Right hindlimb (tissue), 1 donor: Measurements from ENCODE around the gene MPPED1.

Source experiments
- DNase-seq: peaks from one replicate; pipeline ENCODE4 v3.0.0-alpha.2; 2018

The MPPED1 gene

DNA sequence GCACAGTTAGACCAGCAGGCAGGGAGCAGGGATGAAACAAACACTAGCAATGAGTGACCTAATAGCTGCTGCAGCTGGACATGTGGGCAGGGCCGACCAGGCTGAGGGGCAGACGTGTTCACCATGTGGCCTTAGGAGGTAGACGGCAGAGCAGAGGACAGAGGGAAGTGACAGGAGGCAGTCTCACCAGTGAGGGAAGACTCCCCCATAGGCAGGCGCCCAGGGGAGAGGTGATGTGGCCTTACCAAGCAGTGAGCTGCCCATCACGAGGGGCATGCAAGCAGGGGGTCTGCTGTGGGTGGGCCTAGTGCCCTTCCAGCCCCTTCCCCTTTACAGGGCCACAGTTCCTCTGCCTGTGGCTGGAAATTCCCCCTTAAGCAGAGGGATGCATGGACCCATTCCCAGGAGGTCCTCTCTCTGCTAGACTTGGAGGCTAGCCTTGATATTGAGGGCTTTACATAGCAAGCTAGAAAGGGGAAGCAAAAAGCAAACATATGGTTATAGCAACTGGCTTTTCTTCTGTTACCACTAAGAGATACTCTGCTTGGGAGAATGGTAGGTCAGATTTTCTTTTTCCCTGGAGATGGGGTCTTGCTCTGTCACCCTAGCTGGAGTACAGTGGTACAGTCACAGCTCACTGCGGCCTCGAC is 67.6 kb downstream of the MPPED1 start:
- no peak for DNase-seq

DNA sequence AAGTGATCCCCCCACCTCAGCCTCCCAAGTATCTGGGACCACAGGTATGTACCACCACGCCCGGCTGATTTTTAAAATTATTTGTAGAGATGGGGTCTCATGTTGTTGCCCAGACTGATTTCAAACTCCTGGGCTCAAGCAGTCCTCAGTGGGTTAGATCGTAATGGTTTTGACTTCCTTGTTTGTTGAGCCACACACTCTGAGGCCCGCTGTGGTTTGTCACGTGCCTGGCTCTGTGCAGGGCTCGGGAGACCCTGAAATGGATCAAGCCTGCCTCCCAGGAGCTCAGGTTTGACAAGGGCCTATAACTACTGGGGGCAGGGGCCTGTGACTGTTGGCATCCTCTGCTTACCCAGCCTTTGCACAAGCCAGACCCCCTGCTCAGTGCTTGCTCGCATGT is 68.1 kb downstream of the MPPED1 start:
- DNase-seq, result no peak

DNA sequence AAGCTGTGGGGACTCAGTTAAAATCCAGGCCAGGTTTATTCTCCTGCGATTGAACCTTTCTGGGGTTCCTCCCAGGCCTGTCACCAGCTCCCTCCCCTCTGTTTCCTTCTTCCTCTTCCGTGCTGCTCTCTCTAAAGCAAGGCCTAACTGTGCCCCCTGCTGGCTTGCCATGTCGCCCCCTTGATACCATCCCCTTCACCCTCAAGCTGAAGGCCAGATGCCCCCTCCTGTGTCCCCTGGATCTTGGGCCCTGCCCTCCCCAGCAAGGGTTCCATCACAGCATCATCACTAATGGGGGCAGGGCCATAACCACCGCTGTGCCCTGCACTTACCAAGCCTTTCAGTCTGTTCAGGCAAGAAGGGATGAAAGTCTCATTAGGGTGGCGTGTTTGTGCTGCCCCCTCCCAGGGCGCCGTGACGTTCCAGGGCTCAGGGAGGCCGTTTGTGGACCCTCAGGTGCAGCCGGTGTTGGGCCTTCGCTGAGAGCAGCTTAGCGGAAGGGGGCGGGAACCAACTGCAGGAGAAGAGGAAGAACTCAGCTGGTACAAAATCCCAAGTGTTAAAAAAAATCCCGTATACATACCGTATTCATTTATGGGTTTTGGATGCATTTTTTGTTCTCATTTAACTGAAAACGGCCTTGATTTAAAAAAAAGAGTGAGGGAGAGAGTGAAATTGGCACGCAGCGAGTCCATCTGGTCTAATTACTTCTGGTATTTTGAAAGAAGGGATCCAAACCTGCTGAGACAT is 69.9 kb downstream of the MPPED1 start:
- no peak for DNase-seq

DNA sequence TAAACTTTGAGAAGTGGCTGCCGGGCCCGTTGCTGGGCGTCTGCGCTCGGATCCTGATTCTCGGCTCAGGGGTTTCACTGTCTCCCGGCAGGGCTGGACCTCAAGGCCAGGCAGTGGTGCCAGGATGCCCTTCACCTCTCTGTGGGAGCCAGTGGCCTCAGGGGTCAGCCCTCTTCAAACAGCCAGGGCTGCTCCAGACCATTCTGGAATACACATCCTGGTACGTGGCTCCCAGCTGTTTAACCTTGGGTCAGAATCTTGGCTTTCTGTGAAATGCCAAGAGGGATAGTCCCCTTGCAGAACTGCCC is 70.5 kb downstream of the MPPED1 start:
- no peak for DNase-seq

DNA sequence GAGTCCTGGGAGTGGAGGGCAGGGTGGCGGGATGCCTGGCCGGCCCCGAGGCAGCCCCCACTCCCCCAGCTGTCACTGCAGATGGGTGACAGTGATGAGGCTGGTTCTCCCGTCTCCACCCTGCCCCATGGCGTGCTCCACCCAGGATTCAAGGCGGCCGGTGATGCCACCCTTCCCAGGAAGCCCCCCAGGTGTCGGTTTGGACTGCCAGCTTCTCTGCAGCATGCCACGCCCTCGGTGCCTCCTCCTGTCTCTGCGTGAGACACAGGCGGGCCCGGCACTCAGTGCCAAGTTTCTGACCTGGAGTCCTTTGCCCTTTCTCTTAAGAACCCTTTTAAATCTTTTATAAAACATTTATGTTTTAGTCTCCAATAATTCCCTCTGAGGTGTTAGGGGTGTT is 71.5 kb downstream of the MPPED1 start:
- no peak for DNase-seq

DNA sequence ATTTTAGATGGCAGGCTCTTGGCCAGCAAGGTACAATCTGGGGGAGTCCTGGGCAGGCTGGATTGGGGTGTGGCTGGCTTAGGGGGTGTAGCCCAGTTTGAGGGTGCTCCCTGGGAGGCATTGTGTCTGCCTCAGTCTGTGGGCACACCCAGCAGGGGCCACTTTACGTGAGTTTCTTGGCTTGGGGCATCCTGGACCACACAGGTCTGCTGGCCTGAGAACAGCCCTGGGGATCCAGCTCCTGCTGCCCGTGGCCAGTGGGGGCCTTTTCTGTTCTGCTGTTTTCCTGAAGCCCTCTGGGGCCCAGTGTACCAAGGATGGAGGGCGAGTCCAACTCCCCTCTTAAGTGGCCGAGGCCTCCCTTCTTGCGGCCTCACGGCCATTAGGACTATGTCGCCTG is 71.9 kb downstream of the MPPED1 start:
- DNase-seq, result no peak

DNA sequence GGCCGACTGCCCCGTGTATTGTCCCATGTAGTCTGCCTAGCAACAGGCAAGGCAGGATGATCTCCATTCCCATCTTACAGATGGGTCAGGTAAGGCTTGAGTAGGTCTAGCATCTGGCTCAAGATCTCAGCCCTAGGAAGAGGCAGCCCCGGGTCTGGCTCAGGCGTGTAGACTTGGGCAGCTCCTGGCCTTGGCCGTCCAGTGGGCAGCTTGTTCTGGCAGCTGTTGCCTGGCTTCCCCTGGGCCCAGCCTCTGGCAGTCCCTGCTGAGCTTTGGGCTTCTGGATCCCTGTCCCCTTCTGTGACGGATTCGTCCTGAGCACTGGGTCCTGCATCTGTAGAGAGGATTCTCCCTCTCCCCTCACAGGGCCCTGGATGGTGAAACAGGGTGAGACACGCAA is 72.4 kb downstream of the MPPED1 start:
- DNase-seq, result no peak

DNA sequence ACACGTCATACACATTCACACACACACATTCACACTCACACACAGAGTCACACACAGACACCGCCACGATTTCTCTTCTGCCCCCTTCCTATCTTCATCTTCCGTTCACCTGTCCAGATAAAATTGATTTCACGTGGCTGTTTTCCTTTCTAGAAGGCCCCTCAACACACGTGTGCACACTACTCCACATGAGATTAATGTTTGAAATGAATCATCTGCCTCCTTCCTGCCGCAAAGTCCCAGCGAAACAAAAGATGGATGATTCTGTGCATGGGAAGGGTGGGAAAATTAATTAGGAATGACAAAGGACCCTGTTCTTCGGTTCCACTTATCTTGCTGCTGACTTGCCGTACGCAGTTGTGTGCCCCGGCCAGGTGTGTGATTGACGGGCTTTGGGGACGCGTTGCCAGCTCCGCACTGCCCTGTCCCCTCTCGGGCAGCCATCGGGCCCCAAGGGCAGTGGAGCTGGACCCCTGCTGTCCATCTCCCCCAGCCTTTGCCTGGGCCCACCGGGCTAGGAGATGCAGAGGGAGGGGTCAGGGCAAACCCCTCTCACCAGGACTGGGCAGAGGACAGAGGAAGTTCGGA is 73.8 kb downstream of the MPPED1 start:
- no peak for DNase-seq

DNA sequence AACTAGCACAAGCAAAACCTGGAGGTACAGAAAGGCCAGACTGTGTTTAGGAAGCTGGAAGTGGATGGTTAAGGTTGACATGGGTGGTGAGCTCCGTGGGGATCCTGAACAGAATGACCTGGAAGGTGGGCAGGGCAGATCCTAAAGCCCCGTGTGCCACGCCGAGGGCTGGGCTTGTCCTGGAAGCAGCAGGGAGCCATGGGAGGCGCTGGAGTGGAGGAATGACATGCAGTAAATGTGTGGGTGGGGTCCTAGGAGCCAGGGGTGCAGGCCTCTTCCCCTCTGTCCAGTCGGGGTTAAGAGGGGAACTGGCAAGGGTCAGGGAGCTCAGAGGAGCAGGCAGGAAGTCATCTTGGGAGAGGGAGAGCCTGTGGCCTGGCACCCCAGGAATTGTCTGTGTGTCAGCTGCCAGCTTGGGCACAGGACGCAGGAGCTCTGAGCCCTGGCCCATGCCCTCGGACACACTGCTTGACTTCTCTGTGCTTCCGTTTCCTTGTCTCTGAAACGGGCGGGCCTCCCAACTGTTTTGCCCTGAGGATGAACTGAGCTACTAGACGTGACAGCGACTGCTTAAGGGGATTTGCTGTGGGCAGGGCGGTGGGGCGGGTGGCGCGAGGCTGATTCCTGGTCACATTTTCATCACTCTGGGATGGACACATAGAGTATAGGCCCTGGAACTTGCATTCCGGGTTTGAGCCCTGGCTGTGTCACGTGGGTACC is 75.7 kb downstream of the MPPED1 start:
- DNase-seq, result no peak

DNA sequence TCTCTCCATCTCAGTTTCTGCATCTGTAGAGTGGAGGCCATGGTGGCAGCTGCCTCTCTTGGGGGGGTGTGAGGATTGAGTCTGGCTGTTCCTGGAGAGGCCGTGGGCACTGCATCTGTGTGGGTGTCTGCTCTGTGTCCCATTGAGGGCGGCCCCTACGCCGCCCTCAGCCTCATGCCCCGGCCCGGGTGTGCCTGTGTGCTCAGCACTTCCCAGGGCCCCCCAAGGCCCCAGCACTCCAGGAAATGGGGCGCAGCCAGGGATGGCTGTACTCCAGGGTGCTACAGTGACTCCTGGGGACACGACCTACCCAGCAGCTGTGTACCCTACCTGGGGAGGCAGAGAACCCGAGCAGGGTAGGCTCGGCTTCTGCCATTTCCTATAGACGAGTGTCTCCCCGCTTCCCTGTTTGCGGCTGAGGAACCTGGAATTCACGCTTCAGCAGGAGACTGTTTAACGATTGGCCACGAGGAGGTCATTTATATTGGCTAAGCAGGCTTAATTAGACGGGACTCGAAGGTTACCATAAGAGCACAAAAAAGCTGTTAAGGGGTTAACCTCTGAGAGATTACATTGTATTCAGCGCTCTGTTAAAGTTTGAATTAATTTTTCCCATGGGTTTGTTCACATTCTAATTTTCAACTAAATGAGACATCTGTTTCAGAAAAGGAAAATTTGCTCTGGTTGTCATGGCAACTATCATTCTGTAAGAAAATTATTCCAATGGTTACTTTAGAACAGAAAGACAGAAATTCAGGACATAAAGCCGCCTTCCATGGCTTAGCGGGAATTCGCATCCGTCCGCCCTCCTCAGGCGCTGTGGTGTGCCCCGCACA is 76.4 kb downstream of the MPPED1 start:
- DNase-seq, result no peak

DNA sequence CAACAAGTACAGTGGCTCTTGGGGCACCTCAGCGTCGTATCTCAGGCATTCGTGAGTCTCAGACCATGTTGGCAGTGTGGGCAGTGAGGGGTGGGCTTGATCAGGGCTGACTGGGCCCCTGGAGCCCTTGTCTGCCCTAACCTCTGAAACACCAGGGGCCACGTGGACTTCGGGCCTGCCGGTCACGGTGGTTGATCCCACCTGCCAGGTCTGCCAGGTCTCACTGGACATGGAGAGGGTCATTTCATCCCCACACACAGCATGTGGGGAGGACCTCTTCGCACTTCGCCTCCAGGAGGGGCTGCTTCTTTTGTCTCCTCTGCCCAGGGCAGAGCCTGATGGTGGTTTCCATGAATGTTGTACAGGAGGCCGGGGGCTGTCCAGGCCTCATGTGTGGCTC is 77.1 kb downstream of the MPPED1 start:
- DNase-seq, result no peak

DNA sequence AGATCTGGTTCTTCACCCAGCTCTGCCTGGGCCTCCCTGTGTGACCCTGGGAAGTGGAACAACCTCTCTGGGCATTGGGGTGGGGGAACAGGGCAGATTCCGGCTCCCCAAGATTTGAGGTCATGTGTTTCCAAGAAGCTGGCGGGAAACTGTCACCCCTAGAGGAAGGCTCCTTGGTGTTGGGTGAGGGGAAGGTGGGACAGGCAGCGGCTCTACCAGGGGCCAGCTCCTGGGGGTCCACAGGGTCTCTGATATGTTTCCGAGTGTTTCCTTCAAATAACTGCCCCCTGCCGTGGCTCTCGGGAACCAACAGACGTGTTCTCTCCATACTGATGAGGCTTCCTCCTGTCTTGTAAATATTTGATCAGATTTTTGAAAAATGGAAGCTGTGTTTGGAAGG is 78.5 kb downstream of the MPPED1 start:
- no peak for DNase-seq

DNA sequence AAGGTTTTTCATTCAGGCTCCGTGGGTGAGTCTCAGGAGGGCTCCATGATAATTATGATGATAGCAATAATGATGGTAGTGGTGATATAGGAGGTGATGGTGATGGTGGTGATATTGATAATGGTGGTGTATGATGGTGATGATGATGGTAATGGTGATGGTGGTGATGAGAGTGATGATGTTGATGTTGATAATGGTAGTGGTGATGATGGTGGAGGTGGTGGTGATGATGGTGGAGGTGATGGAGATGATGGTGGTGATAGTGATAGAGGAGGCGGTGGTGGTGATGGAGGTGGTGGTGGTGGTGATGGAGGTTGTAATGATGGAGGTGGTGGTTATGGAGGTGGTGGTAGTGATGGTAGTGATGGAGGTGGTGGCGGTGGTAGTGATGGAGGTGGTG is 79.4 kb downstream of the MPPED1 start:
- DNase-seq, result no peak

DNA sequence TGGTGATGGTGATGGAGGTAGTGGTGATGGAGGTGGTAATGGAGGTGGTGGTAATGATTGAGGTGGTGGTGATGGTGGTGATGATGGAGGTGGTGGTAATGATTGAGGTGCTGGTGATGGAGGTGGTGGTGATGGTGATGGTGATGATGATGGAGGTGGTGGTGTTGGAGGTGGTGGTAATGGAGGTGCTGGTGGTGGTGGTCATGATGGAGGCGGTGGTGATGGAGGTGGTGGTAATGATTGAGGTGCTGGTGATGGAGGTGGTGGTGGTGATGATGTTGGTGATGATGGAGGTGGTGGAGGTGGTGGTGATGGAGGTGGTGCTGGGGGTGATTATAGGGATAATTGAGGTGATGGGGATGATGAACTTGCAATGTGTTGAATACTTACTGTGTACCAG is 79.9 kb downstream of the MPPED1 start:
- no peak for DNase-seq

DNA sequence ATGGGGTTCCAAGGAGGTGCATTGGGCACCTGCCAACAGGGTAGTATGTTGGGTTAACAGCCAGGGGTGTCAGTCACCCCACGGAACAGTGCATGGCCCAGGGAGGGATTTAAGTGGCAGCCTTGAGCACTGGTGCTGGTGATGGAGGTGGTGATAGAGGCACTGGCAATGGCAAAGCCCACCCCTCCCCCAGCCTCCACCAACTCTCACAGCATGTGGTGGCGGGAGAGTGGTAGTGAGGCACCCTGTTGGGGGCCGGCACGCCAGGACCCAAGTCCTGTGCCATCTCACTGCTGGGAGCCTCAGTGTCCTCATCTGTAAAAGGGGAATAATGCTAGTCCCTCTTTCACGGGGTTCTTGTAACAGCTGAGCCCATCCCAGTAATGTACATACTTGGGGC is 81.5 kb downstream of the MPPED1 start:
- no peak for DNase-seq

DNA sequence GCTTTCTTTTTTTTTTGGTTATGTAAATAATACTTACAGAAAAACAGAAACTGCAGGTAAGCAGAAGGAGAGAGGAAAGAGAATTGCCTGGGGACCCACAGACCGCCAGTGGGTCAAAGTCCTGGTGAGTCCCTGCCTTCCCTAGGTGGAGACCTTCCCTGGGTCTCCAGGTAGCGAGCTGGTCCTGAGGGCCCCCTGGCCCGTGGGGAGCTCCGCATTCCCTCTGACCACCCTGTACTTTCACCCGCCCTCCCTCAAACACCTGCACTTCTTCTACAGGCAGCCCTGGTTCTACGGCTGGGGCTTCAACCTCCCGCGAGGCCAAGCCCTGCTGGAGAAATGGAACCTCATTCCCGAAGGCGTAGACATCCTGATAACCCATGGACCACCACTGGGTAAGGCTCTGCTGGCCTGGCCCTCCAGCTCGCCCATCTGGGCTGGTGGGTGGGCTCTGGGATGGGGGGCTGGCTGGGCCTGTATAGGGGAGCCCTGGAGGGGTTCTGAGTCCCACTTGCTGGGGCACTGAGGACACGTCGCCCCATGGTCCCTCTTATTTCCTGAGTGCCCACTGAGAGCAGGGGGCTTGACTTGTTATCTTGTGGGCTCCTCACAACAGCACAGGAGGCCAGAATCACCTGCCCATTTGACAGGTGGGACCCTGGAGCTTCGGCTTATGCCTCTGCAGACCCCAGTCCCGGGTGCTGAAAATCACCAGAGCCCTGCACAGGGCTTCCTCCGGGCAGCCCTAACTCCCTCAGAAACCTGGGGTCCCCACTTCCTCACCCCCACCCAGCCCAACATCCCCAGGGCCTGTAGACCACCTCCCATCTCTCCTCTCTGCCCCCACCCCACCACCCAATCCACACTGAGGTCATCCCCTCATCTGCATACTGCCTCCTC is 86.4 kb downstream of the MPPED1 start:
- DNase-seq, result no peak

DNA sequence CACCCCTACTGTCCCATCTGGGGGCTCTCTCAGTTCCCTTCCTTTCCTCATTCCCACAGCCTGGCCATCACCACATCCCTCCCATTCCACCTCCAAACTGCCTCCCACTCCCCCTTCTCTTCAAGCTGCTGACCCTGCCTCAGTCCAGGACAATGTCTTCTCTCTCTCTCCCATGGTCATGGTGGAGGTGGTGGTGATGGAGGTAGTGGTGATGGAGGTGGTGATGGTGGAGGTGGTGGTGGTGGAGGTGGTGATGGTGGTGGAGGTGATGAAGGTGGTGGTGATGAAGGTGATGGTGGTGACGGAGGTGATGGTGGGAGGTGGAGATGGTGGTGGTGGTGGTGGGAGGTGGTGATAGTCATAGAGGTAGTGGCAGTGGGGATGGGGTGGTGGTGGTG is 87.0 kb downstream of the MPPED1 start:
- no peak for DNase-seq

DNA sequence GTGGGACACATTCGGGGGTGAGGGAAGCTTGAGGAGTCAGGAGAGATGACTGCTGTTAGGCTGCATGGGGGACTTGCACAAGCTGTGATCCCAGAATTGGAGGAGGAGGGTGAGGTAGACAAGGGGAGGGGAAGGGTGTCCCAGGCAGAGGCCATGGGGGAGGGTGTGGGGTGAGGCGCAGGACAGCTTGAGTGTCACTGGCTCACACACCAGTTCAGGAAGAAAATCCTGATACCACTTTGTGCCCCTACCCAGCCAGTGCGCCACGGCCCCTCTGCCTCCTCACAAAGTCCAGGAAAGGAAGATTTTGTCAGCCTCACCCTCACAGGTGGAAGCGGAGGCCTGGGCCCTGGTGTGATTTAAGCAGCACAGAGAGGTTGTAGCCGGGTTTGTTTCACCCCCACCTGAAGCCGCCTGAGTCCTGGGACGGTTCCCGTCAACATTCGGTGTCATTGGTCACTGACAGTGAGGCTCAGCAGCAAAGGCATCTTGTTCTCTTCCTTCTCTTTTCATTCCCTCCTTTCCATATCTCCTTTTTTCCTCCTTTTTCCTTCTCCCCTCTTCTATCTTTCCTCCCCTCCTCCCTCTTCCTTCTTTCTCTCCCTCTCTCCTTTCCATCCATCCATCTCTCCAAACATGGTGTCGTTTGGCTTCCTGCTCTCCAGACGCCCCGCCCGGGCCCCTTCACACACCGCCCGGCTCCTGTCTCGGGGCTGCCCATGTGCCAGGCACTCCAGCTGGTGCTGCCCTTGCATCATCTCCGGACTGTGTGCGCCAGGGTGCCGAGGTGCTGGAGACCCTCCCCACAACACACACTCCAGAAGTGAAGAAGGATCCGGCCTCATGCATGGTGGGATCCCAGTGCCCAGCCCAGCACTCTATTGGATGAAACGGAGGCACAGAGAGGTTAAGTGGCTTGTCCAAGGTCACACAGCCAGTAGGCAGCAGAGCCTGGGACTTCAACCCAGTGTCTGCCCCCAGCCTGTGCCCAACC is 89.3 kb downstream of the MPPED1 start:
- no peak for DNase-seq

DNA sequence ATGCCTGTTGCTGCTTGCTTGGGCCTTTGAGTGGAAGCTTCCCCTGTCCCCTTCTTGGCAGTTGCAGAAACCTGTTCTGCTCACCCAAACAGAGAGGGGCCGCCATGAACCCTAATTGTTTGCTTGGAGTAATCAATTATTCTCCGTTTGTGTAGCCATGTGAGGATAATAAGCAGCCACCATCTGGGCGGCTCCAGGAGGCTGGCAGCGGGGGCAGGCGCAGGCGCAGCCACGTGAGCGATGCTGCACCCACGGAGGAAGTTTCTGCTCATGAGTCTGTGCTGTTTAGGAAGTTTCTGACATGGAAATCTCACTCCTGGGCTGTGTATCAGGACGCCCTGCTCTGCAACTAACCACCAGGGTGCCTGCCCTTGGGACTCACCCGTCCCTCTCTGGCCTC is 90.1 kb downstream of the MPPED1 start:
- no peak for DNase-seq

DNA sequence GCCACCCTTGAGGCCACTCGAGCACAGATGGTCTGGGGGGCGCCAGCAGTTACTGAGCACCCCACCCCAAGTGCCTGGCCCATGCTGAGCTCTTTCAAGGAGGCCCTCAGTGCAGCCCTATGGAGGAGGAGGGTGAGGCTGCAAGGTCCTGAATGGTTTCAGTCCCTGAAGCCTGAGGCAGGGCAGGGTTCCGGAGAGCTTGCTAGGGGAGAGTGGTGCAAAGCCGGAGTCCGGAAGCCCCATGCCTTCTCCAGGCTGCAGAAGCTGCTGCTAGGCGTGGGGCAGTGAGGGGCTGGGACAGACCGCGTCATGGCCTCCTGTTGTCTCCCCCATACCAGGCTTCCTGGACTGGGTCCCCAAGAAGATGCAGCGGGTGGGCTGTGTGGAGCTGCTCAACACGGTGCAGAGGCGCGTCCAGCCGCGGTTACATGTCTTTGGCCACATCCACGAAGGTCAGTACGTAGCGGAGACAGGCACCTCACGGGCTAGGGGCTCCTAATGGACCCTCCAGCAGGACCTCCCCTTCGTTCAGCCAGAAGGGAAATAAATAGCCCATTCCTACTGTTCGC is 90.6 kb downstream of the MPPED1 start:
- no peak for DNase-seq
